ENCODE results near the gene SOWAHA.

Gene SOWAHA

GRCh38 chr5:132856011-132856410, 42.9 kb downstream of the SOWAHA start:
- TF ChIP-seq REST (IDR thresholded peaks at IDR 0.05; ENCODE audit: insufficient read depth in 1 of 2, low read depth in 2 of 2, low read length in 2 of 2), result no peak
- TF ChIP-seq POLR2AphosphoS5 (IDR thresholded peaks at IDR 0.05; ENCODE audit: low read depth, low read length), result no peak
- no peak for TF ChIP-seq FOXP2 (optimal IDR thresholded peaks at IDR 0.05; ENCODE audit: borderline replicate concordance, extremely low read depth, extremely low read length, insufficient read depth)
- TF ChIP-seq TAF1 (IDR thresholded peaks at IDR 0.05; ENCODE audit: borderline replicate concordance, insufficient read depth, low read length), result no peak
- TF ChIP-seq SIN3A (IDR thresholded peaks at IDR 0.05; ENCODE audit: borderline replicate concordance, insufficient read depth, low read length), result no peak

- TF ChIP-seq SIN3A (IDR thresholded peaks at IDR 0.05; ENCODE audit: borderline replicate concordance, insufficient read depth, low read length) (no peak), REST (IDR thresholded peaks at IDR 0.05; ENCODE audit: insufficient read depth in 1 of 2, low read depth in 2 of 2, low read length in 2 of 2) (no peak), POLR2AphosphoS5 (IDR thresholded peaks at IDR 0.05; ENCODE audit: low read depth, low read length) (no peak), FOXP2 (optimal IDR thresholded peaks at IDR 0.05; ENCODE audit: borderline replicate concordance, extremely low read depth, extremely low read length, insufficient read depth) (no peak), TAF1 (IDR thresholded peaks at IDR 0.05; ENCODE audit: borderline replicate concordance, insufficient read depth, low read length) (no peak)
Measured at GRCh38 chr5:132859889-132860437, 46.9 kb downstream of the SOWAHA start.

GRCh38 chr5:132860742-132861141, 47.6 kb downstream of the SOWAHA start:
- no peak for TF ChIP-seq TAF1 (IDR thresholded peaks at IDR 0.05; ENCODE audit: borderline replicate concordance, insufficient read depth, low read length)
- TF ChIP-seq POLR2AphosphoS5 (IDR thresholded peaks at IDR 0.05; ENCODE audit: low read depth, low read length), result no peak
- no peak for TF ChIP-seq SIN3A (IDR thresholded peaks at IDR 0.05; ENCODE audit: borderline replicate concordance, insufficient read depth, low read length)
- no peak for TF ChIP-seq REST (IDR thresholded peaks at IDR 0.05; ENCODE audit: insufficient read depth in 1 of 2, low read depth in 2 of 2, low read length in 2 of 2)
- TF ChIP-seq FOXP2 (optimal IDR thresholded peaks at IDR 0.05; ENCODE audit: borderline replicate concordance, extremely low read depth, extremely low read length, insufficient read depth), result no peak

- TF ChIP-seq REST (IDR thresholded peaks at IDR 0.05; ENCODE audit: insufficient read depth in 1 of 2, low read depth in 2 of 2, low read length in 2 of 2) (no peak), FOXP2 (optimal IDR thresholded peaks at IDR 0.05; ENCODE audit: borderline replicate concordance, extremely low read depth, extremely low read length, insufficient read depth) (no peak), SIN3A (IDR thresholded peaks at IDR 0.05; ENCODE audit: borderline replicate concordance, insufficient read depth, low read length) (no peak), TAF1 (IDR thresholded peaks at IDR 0.05; ENCODE audit: borderline replicate concordance, insufficient read depth, low read length) (no peak), POLR2AphosphoS5 (IDR thresholded peaks at IDR 0.05; ENCODE audit: low read depth, low read length) (no peak)
Measured at GRCh38 chr5:132865668-132866341, 52.7 kb downstream of the SOWAHA start.
